Tibial nerve (tissue), 4 donors: ENCODE results near the gene ERFE. TPM values are rescaled to one million over a fixed set of nuclear protein-coding genes. Genes with fewer than 3 reads are reported as not detected.

Source experiments
- DNase-seq, 2 donors: peaks; one replicate each; pipeline ENCODE4 v3.0.0-alpha.2; 2019; ENCODE audit warnings: low spot score in 2 of 2
- H3K27ac ChIP-seq, 4 donors: fragments of 200-600 bp; sonication (generic) in 3 of 4; one replicate each; pipeline ENCODE4 v1.5.1; 2017 to 2019; ENCODE audit warnings: mild to moderate bottlenecking in 1 of 4
- H3K27me3 ChIP-seq, 2 donors: fragments of 200-600 bp; sonication (generic) in 1 of 2; one replicate each; pipeline versions ENCODE4 v1.5.1 to v1.6.0; 2017 to 2019
- H3K36me3 ChIP-seq, 3 donors: fragments of 200-600 bp; sonication (generic); one replicate each; pipeline ENCODE4 v1.5.1; 2018 to 2019
- H3K4me1 ChIP-seq, 4 donors: fragments of 200-600 bp; sonication (generic) in 3 of 4; one replicate each; pipeline ENCODE4 v1.5.1; 2017 to 2019
- H3K4me3 ChIP-seq, 4 donors: fragments of 200-600 bp; sonication (generic) in 3 of 4; one replicate each; pipeline ENCODE4 v1.5.1; 2017 to 2019; ENCODE audit warnings: mild to moderate bottlenecking in 1 of 4, moderate library complexity in 1 of 4
- H3K9me3 ChIP-seq, 4 donors: fragments of 200-600 bp; sonication (generic) in 3 of 4; one replicate each; pipeline ENCODE4 v1.5.1; 2017 to 2019
- EP300 ChIP-seq, 2 donors: sonication (generic); formaldehyde crosslinking; IDR thresholded peaks; one replicate each; pipeline ENCODE4 v1.6.1; 2017; ENCODE audit warnings: antibody characterized with exemption in 2 of 2, mild to moderate bottlenecking in 1 of 2
- POLR2A ChIP-seq, 2 donors: fragments of 450-650 bp; IDR thresholded peaks; one replicate each; pipeline ENCODE4 v1.6.1; 2017; ENCODE audit warnings: antibody characterized with exemption in 2 of 2, mild to moderate bottlenecking in 2 of 2, moderate library complexity in 2 of 2
- WGBS, 2 donors: methylation state at CpG; one replicate each; pipeline ENCODE4 v1.1.5; 2018; 5-methylcytosine and 5-hydroxymethylcytosine counted together
- total RNA-seq, 4 donors: library from RNA; depleted of rRNA; stranded (reverse); fragments of >200 nt; gene quantifications; one replicate each; pipeline ENCODE4 v1.1.0, GENCODE V29; 2016

The ERFE gene
- total RNA-seq, 4 donors from 2014 or later: not detected

- no peak for DNase-seq
- Histone ChIP-seq H3K4me3 (no peak overlapping the region), H3K9me3 (no peaks in the 10 kb centered on the region), H3K27ac (peak overlapping the region in 2 of 4 donors; percentile 79 to 86), H3K4me1 (peaks cover 0 to 35% (median 9%) of the 10 kb centered on the region in 4 donors), H3K36me3 (no peaks in the 10 kb centered on the region), H3K27me3 (no peaks in the 10 kb centered on the region)
- TF ChIP-seq EP300 (IDR thresholded peaks at IDR 0.05) (peak in 1 of 2 donors; percentile 34), POLR2A (IDR thresholded peaks at IDR 0.05) (no peak)
- WGBS, 2 donors: 33 to 48% methylated on average over 2 of the region's 2 CpGs
Measured at GRCh38 chr2:238216651-238217184, 57.9 kb downstream of the ERFE start.

Other genes with a start within 250 kb of the ERFE start
- 10 to 100 TPM; 35.1 to 73.8 (median 41.2) TPM for gene UBE2F, start 192.0 kb upstream of the ERFE start, total RNA-seq
- 10 to 100 TPM; 13.6 to 23.3 (median 17.6) TPM for gene SCLY, start 98.0 kb upstream of the ERFE start, total RNA-seq
- 1 to 10 TPM in 1 of 4 donors, under 1 TPM in 1, not detected in 2; 0.44 to 2.1 TPM for gene ESPNL, start 58.6 kb upstream of the ERFE start, total RNA-seq
- gene KLHL30, start 20.3 kb upstream of the ERFE start, total RNA-seq: 1 to 10 TPM in 3 of 4 donors, under 1 TPM in 1; 0.63 to 2.1 (median 1.6) TPM
- gene ILKAP, start 44.7 kb downstream of the ERFE start, total RNA-seq: 10 to 100 TPM; 40.8 to 53.1 (median 47.9) TPM
- gene HES6, start 81.1 kb downstream of the ERFE start, total RNA-seq: 10 to 100 TPM in 2 of 4 donors, 1 to 10 TPM in 2; 4.4 to 18.6 (median 12.4) TPM
- gene PER2, start 129.6 kb downstream of the ERFE start, total RNA-seq: 10 to 100 TPM in 2 of 4 donors, 1 to 10 TPM in 2; 8.2 to 18.6 (median 9.8) TPM
- 10 to 100 TPM; 11.6 to 17.4 (median 15.7) TPM for gene TRAF3IP1, start 161.5 kb downstream of the ERFE start, total RNA-seq